Measurements from ENCODE around the gene RASD2. TPM values are rescaled to one million over a fixed set of nuclear protein-coding genes. Genes with fewer than 3 reads are reported as not detected.

The RASD2 gene
- total RNA-seq, 1 experiment from 2014 or later, result 0.42 TPM

DNA sequence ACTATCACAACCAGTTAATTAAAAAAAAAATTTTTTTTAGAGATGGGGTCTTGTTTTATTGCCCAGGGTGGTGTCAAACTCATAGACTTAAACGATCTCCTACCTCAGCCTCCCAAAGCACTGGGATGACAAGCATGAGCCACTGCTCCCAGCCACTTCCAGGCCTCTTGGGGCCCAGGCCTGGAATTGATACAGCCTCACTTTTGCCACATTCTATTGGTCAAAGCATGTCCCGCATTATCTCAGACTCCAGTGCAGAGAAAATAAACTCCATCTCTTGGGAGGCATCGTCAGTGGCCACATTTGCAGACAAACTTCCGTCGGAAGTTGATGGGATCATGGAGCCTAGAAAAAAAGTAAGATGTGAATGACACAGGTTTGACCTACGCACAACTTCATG, 9.4 kb upstream of the RASD2 start:
- Histone ChIP-seq H3K56ac (ENCODE audit: insufficient read length, low read depth, low read length) (no peak overlapping the region), H3K9me3 (ENCODE audit: control insufficient read depth, low read depth, low read length) (no peaks in the 10 kb centered on the region), H3K27ac (ENCODE audit: insufficient read length, low read depth, low read length) (no peak overlapping the region), H3K23me2 (ENCODE audit: insufficient read length, low read depth, low read length, poor library complexity, severe bottlenecking) (no peaks in the 10 kb centered on the region), H2BK15ac (ENCODE audit: low read depth, low read length) (no peak overlapping the region), H3T11ph (ENCODE audit: low read length) (no peak overlapping the region), H3K79me2 (ENCODE audit: insufficient read depth, low read length) (no peaks in the 10 kb centered on the region), H2BK12ac (ENCODE audit: insufficient read length, low read depth, low read length) (no peak overlapping the region), H2AFZ (ENCODE audit: low read length) (no peak overlapping the region), H2BK5ac (ENCODE audit: insufficient read length, low read length) (no peak overlapping the region), H4K8ac (replicated peaks; ENCODE audit: insufficient read length, low read depth, low read length) (no peak overlapping the region), H3K4ac (ENCODE audit: low read depth, low read length) (no peak overlapping the region), H4K20me1 (ENCODE audit: control insufficient read depth, insufficient read depth, insufficient read length) (peaks cover 2% of the 10 kb centered on the region), H3K27me3 (ENCODE audit: insufficient read depth, low read length) (no peaks in the 10 kb centered on the region), H3K4me2 (ENCODE audit: insufficient read depth, insufficient read length, low read length) (no peak overlapping the region), H3K14ac (ENCODE audit: insufficient read depth, low read length) (no peak overlapping the region), H2BK20ac (ENCODE audit: low read depth, low read length, poor library complexity, severe bottlenecking) (no peak overlapping the region), H3K23ac (ENCODE audit: insufficient read length, low read depth, low read length) (no peak overlapping the region), H4K5ac (ENCODE audit: insufficient read length, low read depth, low read length) (no peak overlapping the region), H3K9ac (ENCODE audit: extremely low read depth, insufficient read length, low read length) (no peak overlapping the region), H2AK5ac (ENCODE audit: insufficient read length, low read length) (no peak overlapping the region), H4K91ac (ENCODE audit: insufficient read length, low read depth, low read length) (no peak overlapping the region), H2BK120ac (ENCODE audit: low read depth, low read length, poor library complexity, severe bottlenecking) (no peak overlapping the region), H3K18ac (ENCODE audit: insufficient read length, low read depth, low read length) (no peak overlapping the region), H3K79me1 (ENCODE audit: insufficient read depth, low read depth, low read length, poor library complexity, severe bottlenecking) (no peaks in the 10 kb centered on the region), H3K4me1 (ENCODE audit: insufficient read depth, low read length) (peaks cover 3% of the 10 kb centered on the region; the same call in 1 of the 2 replicates)
- DNase-seq, result no peak
- TF ChIP-seq, protein P1, sequence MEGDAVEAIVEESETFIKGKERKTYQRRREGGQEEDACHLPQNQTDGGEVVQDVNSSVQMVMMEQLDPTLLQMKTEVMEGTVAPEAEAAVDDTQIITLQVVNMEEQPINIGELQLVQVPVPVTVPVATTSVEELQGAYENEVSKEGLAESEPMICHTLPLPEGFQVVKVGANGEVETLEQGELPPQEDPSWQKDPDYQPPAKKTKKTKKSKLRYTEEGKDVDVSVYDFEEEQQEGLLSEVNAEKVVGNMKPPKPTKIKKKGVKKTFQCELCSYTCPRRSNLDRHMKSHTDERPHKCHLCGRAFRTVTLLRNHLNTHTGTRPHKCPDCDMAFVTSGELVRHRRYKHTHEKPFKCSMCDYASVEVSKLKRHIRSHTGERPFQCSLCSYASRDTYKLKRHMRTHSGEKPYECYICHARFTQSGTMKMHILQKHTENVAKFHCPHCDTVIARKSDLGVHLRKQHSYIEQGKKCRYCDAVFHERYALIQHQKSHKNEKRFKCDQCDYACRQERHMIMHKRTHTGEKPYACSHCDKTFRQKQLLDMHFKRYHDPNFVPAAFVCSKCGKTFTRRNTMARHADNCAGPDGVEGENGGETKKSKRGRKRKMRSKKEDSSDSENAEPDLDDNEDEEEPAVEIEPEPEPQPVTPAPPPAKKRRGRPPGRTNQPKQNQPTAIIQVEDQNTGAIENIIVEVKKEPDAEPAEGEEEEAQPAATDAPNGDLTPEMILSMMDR (conservative IDR thresholded peaks at IDR 0.05), result no peak
- peaks cover 21 to 26% of the 10 kb centered on the region in 2 experiments for H3K4me1 Mint-ChIP-seq
- no peak overlapping the region for H3K4me3 Mint-ChIP-seq
- H3K27ac Mint-ChIP-seq, result no peak overlapping the region
- H3K9me3 Mint-ChIP-seq, result peaks cover 0 to 4% of the 10 kb centered on the region in 2 experiments; a peak in 1 of 5 replicates
- H3K27me3 Mint-ChIP-seq (ENCODE audit: low read depth), result peaks cover 8% of the 10 kb centered on the region
- no peaks in the 10 kb centered on the region for H3K36me3 Mint-ChIP-seq (ENCODE audit: insufficient read depth in 1 of 3, low read depth in 3 of 3)
- WGBS (ENCODE audit: extremely low coverage, insufficient read length, low lambda C conversion rate), result no CpG with 5 or more reads among the region's 6 CpGs
